Epithelial cell of proximal tubule (primary cell): ENCODE results near the gene PHF1. TPM values are rescaled to one million over a fixed set of nuclear protein-coding genes. Genes with fewer than 3 reads are reported as not detected.

Experiments used
- DNase-seq: peaks from one replicate; pipeline ENCODE4 v3.0.0-alpha.2; 2011; ENCODE audit warnings: low read depth
- H3K4me3 ChIP-seq: 2 replicates; pipeline ENCODE4 v1.5.1; 2011; ENCODE audit warnings: low read depth, mild to moderate bottlenecking, low read length
- CTCF ChIP-seq: conservative IDR thresholded peaks from 2 replicates; pipeline ENCODE4 v1.5.1; 2012; ENCODE audit warnings: low read depth, mild to moderate bottlenecking, low read length
- total RNA-seq: library from RNA; depleted of rRNA; stranded (reverse); fragments of >200 nt; gene quantifications from 2 replicates; pipeline ENCODE4 v1.2.3, GENCODE V29; 2015

Gene PHF1
- total RNA-seq, 1 donor from 2014 or later, result 25.4 TPM

DNA sequence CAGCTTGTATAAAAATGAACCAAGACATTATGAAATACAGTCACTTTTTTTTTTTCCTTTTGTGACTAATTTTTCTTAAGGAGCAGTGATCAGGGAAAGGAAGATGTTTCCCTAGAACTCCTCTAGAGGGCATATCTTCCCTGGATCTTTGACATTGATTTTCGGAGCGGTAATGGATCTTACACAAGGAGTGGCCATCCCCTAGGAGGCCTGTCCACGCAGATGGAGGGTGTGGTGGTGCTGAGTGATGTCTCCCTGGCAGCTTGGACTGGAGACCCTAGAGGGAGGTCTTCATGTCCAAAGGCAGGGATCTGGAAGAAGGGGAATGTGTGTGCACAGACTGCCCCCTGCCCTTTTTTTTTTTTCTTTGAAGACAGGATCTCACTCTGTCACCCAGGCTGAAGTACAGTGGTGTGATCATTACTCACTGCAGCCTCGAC, 26.2 kb upstream of the PHF1 start:
- H3K4me3 ChIP-seq, result no peak overlapping the region
- no peak for DNase-seq
- peak; percentile 59 for TF ChIP-seq CTCF

- no peak for TF ChIP-seq CTCF
- H3K4me3 ChIP-seq, result no peak overlapping the region
- DNase-seq, result no peak
These were observed 20.6 kb upstream of the PHF1 start for GRCh38 chr6:33390173-33390572.

- TF ChIP-seq CTCF, result no peak
- H3K4me3 ChIP-seq, result peak overlapping the region; percentile 29
- DNase-seq, result no peak
These were observed 20.0 kb upstream of the PHF1 start for GRCh38 chr6:33390767-33391277.

GRCh38 chr6:33391278-33391921, 19.4 kb upstream of the PHF1 start, which contains the start of gene KIFC1:
TSS of gene KIFC1 (plus strand) at chr6:33391823. CDS start at chr6:33391986, 163 bp downstream.
- DNase-seq, result peak; percentile 97
- peak; percentile 89 for TF ChIP-seq CTCF
- peak within 1 kb of the TSS; percentile 91 for H3K4me3 ChIP-seq

GRCh38 chr6:33391922-33392594, 18.8 kb upstream of the PHF1 start:
- H3K4me3 ChIP-seq, result peak overlapping the region; percentile 91
- no peak for DNase-seq
- no peak for TF ChIP-seq CTCF

DNA sequence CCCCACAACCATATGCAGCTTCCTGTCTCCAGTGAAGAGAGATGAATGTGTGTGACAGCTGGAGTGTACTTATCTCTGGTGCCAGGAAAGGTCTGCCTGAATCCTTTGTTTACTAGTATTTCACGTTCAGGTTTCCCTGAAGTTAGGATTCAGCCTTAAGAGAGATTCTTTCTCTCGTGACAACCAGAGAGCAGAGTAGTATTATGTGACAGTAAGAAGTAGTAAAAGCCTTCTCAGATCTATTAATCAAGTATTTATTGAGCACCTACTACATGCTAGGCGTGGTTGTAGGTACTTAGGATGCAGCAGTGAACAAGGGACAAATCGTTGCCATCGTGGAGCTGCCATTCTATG, 18.2 kb upstream of the PHF1 start:
- TF ChIP-seq CTCF, result no peak
- peak overlapping the region; percentile 91 for H3K4me3 ChIP-seq
- DNase-seq, result no peak
